ENCODE data around the gene TGFBR3.

GRCh38 chr1:91704746-91705145 is 181.2 kb downstream of the TGFBR3 start:
- TF ChIP-seq, protein P1, sequence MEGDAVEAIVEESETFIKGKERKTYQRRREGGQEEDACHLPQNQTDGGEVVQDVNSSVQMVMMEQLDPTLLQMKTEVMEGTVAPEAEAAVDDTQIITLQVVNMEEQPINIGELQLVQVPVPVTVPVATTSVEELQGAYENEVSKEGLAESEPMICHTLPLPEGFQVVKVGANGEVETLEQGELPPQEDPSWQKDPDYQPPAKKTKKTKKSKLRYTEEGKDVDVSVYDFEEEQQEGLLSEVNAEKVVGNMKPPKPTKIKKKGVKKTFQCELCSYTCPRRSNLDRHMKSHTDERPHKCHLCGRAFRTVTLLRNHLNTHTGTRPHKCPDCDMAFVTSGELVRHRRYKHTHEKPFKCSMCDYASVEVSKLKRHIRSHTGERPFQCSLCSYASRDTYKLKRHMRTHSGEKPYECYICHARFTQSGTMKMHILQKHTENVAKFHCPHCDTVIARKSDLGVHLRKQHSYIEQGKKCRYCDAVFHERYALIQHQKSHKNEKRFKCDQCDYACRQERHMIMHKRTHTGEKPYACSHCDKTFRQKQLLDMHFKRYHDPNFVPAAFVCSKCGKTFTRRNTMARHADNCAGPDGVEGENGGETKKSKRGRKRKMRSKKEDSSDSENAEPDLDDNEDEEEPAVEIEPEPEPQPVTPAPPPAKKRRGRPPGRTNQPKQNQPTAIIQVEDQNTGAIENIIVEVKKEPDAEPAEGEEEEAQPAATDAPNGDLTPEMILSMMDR (IDR thresholded peaks at IDR 0.05): no peak
- TF ChIP-seq AFF4 (CRISPR knock-in tag; IDR thresholded peaks at IDR 0.05; ENCODE audit: borderline replicate concordance) (no peak), TEAD4 (CRISPR knock-in tag; IDR thresholded peaks at IDR 0.05) (no peak), NR1H2 (CRISPR knock-in tag; IDR thresholded peaks at IDR 0.05) (no peak), USF1 (CRISPR knock-in tag; IDR thresholded peaks at IDR 0.05) (no peak), USF2 (CRISPR knock-in tag; IDR thresholded peaks at IDR 0.05) (no peak)
- TF ChIP-seq, protein P2, sequence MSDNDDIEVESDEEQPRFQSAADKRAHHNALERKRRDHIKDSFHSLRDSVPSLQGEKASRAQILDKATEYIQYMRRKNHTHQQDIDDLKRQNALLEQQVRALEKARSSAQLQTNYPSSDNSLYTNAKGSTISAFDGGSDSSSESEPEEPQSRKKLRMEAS (CRISPR knock-in tag; IDR thresholded peaks at IDR 0.05): no peak
- TF ChIP-seq, protein P3, sequence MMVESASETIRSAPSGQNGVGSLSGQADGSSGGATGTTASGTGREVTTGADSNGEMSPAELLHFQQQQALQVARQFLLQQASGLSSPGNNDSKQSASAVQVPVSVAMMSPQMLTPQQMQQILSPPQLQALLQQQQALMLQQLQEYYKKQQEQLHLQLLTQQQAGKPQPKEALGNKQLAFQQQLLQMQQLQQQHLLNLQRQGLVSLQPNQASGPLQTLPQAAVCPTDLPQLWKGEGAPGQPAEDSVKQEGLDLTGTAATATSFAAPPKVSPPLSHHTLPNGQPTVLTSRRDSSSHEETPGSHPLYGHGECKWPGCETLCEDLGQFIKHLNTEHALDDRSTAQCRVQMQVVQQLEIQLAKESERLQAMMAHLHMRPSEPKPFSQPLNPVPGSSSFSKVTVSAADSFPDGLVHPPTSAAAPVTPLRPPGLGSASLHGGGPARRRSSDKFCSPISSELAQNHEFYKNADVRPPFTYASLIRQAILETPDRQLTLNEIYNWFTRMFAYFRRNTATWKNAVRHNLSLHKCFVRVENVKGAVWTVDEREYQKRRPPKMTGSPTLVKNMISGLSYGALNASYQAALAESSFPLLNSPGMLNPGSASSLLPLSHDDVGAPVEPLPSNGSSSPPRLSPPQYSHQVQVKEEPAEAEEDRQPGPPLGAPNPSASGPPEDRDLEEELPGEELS (CRISPR knock-in tag; IDR thresholded peaks at IDR 0.05): no peak
